HL-60 (cell line): ENCODE results near the gene COL1A2.

ENCODE experiments used
- DNase-seq, 2 experiments: peaks; one replicate each; pipeline ENCODE4 v3.0.0-alpha.2; 2010 to 2020; ENCODE audit warnings: low read depth in 1 of 2, low spot score in 1 of 2
- H3K27ac ChIP-seq: fragments of 250-450 bp; sonication (Bioruptor Pico); replicated peaks from 2 replicates; pipeline ENCODE4 v1.5.1; 2020; ENCODE audit warnings: mild to moderate bottlenecking, moderate library complexity
- H3K27me3 ChIP-seq: fragments of 250-450 bp; sonication (Bioruptor Pico); 2 replicates; pipeline ENCODE4 v1.5.1; 2021; ENCODE audit warnings: mild to moderate bottlenecking, moderate library complexity; ENCODE audit not compliant: insufficient read depth, poor library complexity, severe bottlenecking
- H3K4me3 ChIP-seq: replicated peaks from 2 replicates; pipeline ENCODE4 v1.5.1; 2011; ENCODE audit warnings: mild to moderate bottlenecking, control low read depth, low read length; ENCODE audit not compliant: insufficient read depth
- GABPA ChIP-seq: IDR thresholded peaks from 2 replicates; pipeline ENCODE4 v1.6.1; 2012; ENCODE audit warnings: low read depth
- POLR2AphosphoS5 ChIP-seq: IDR thresholded peaks from 2 replicates; pipeline ENCODE4 v1.6.1; 2012; ENCODE audit warnings: low read depth
- SPI1 ChIP-seq: IDR thresholded peaks from 2 replicates; pipeline ENCODE4 v1.6.1; 2012; ENCODE audit warnings: low read depth, mild to moderate bottlenecking, borderline replicate concordance
- TF ChIP-seq, protein P1 (sequence below): IDR thresholded peaks from 2 replicates; pipeline ENCODE4 v1.6.1; 2012; ENCODE audit warnings: low read depth; ENCODE audit not compliant: insufficient replicate concordance
- TF ChIP-seq, protein P2 (sequence below): IDR thresholded peaks from one replicate; pipeline ENCODE4 v1.5.1; 2011; ENCODE audit warnings: low read length, control low read depth, inconsistent platforms; ENCODE audit not compliant: insufficient read depth

Gene COL1A2

GRCh38 chr7:94351703-94352102 is 43.0 kb upstream of the COL1A2 start:
- Histone ChIP-seq H3K27me3 (no peaks in the 10 kb centered on the region), H3K4me3 (no peak overlapping the region), H3K27ac (no peak overlapping the region)
- no peak for DNase-seq
- TF ChIP-seq GABPA (no peak), POLR2AphosphoS5 (no peak), SPI1 (no peak)
- TF ChIP-seq, protein P1, sequence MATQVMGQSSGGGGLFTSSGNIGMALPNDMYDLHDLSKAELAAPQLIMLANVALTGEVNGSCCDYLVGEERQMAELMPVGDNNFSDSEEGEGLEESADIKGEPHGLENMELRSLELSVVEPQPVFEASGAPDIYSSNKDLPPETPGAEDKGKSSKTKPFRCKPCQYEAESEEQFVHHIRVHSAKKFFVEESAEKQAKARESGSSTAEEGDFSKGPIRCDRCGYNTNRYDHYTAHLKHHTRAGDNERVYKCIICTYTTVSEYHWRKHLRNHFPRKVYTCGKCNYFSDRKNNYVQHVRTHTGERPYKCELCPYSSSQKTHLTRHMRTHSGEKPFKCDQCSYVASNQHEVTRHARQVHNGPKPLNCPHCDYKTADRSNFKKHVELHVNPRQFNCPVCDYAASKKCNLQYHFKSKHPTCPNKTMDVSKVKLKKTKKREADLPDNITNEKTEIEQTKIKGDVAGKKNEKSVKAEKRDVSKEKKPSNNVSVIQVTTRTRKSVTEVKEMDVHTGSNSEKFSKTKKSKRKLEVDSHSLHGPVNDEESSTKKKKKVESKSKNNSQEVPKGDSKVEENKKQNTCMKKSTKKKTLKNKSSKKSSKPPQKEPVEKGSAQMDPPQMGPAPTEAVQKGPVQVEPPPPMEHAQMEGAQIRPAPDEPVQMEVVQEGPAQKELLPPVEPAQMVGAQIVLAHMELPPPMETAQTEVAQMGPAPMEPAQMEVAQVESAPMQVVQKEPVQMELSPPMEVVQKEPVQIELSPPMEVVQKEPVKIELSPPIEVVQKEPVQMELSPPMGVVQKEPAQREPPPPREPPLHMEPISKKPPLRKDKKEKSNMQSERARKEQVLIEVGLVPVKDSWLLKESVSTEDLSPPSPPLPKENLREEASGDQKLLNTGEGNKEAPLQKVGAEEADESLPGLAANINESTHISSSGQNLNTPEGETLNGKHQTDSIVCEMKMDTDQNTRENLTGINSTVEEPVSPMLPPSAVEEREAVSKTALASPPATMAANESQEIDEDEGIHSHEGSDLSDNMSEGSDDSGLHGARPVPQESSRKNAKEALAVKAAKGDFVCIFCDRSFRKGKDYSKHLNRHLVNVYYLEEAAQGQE = no peak
- TF ChIP-seq, protein P2, sequence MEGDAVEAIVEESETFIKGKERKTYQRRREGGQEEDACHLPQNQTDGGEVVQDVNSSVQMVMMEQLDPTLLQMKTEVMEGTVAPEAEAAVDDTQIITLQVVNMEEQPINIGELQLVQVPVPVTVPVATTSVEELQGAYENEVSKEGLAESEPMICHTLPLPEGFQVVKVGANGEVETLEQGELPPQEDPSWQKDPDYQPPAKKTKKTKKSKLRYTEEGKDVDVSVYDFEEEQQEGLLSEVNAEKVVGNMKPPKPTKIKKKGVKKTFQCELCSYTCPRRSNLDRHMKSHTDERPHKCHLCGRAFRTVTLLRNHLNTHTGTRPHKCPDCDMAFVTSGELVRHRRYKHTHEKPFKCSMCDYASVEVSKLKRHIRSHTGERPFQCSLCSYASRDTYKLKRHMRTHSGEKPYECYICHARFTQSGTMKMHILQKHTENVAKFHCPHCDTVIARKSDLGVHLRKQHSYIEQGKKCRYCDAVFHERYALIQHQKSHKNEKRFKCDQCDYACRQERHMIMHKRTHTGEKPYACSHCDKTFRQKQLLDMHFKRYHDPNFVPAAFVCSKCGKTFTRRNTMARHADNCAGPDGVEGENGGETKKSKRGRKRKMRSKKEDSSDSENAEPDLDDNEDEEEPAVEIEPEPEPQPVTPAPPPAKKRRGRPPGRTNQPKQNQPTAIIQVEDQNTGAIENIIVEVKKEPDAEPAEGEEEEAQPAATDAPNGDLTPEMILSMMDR = no peak

GRCh38 chr7:94352887-94353286 is 41.8 kb upstream of the COL1A2 start:
- Histone ChIP-seq H3K27me3 (no peaks in the 10 kb centered on the region), H3K4me3 (no peak overlapping the region), H3K27ac (no peak overlapping the region)
- TF ChIP-seq SPI1 (peak; percentile 61; the same call in 1 of the 2 replicates), GABPA (no peak)
- TF ChIP-seq, protein P2 = no peak
- no peak for DNase-seq

- no peak overlapping the region for H3K4me3 ChIP-seq
- DNase-seq = no peak
- H3K27me3 ChIP-seq = no peaks in the 10 kb centered on the region
- TF ChIP-seq, protein P1 = no peak
- TF ChIP-seq POLR2AphosphoS5 (no peak), GABPA (no peak), SPI1 (no peak)
- TF ChIP-seq, protein P2 = no peak
- H3K27ac ChIP-seq = no peak overlapping the region
These were observed 39.7 kb upstream of the COL1A2 start for GRCh38 chr7:94354953-94355352.

DNA sequence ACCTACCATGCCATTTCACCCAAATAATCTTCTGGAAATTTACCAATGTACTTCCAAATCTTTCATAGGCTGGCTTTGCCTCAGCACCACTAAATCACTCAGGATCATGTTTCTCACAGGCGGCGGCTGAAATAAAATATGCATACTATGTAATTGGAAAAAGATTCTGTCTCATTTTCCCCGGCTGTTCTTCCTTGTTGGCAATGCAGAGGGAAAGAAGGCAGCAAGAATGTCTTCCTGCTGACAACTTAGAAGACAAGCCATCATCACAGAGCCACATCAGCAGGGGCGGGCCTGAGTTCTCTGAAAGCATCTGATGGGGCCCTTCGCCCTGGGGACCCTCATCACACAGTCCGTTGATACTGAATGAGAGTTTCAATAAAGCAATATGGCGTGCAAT is 39.2 kb upstream of the COL1A2 start:
- Histone ChIP-seq H3K27ac (no peak overlapping the region), H3K4me3 (no peak overlapping the region), H3K27me3 (no peaks in the 10 kb centered on the region)
- TF ChIP-seq POLR2AphosphoS5 = no peak
- TF ChIP-seq, protein P2 = no peak
- TF ChIP-seq, protein P1 = no peak
- TF ChIP-seq GABPA = no peak
- TF ChIP-seq SPI1 = no peak
- no peak for DNase-seq
